Measurements from ENCODE around the gene SLC23A2. TPM values are rescaled to one million over a fixed set of nuclear protein-coding genes. Genes with fewer than 3 reads are reported as not detected.
A peak's percentile ranks its signal among the peaks of the same experiment; 100 is the strongest.

Gene SLC23A2
- total RNA-seq, 2 experiments from 2014 or later: 14.3 to 25.7 TPM

DNA sequence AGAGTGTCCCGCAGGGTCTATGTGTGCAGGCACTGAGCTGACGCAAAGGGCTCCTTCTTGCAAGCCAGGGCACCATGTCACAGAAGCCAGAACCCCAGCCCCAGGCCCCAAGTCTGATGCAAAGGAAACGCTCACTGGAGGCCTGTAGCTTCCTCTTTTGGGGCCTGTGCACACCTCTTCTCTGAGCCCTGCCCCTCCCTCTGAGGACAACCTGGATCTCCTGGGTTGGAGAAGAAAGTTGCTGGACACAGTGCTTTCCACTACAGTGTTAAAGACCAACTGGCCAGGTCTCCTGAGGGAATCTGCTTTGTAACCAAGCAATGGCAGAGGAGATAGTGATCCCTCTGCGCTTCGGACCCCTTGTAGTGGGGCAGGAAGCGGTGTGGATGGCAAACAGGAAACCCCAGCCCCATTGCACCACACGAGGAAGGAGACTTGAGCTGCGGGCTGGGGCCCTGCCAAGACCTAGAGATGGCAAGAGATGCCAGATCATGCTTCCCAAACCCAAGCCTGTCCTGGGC, 189.6 kb downstream of the SLC23A2 start:
- peak overlapping the region; percentile 75 for H3K4me3 ChIP-seq (ENCODE audit: low read depth, low read length, poor library complexity, severe bottlenecking)
- peaks cover 6% of the 10 kb centered on the region; the same call in 1 of the 2 replicates for H4K20me1 ChIP-seq (ENCODE audit: insufficient read depth, low read length)
- no TSS peak for BruUV-seq (replicated peaks)
- H3K4me2 ChIP-seq (ENCODE audit: low read length): peak overlapping the region; percentile 97
- CTCF ChIA-PET (ENCODE audit: unreplicated experiment): interaction anchor here (0.5 to 0.8 kb wide), 2 partner anchors 52 to 211 kb away, joined by 3 to 4 read pairs; no protein-coding TSS in a partner anchor
- no peaks in the 10 kb centered on the region for H3K9me3 ChIP-seq (ENCODE audit: low read length)
- peak overlapping the region; percentile 95 for H3K27ac ChIP-seq (ENCODE audit: low read depth, low read length, poor library complexity, severe bottlenecking)
- intact Hi-C loops (cut with micrococcal nuclease; ENCODE audit: unreplicated experiment): loop anchor here (5.0 kb wide), 3 partner anchors 146 to 306 kb away; partner anchors contain the start of gene PCNA
- peak; percentile 82 for DNase-seq (ENCODE audit: low spot score)
- H3K79me2 ChIP-seq (ENCODE audit: insufficient read depth, low read depth, low read length): peaks cover 58% of the 10 kb centered on the region; the same call in 1 of the 2 replicates
- no peaks in the 10 kb centered on the region for H3K9me2 ChIP-seq (ENCODE audit: insufficient read depth, low read length)
- peaks cover 48% of the 10 kb centered on the region for H3K36me3 ChIP-seq (ENCODE audit: insufficient read depth, low read length)
- POLR2A ChIA-PET: interaction anchor here (0.5 to 1.5 kb wide), 5 partner anchors 10 to 262 kb away, joined by 3 to 5 read pairs (median 3); no protein-coding TSS in a partner anchor
- no peak for TF ChIP-seq EZH2phosphoT487 (IDR thresholded peaks at IDR 0.05; ENCODE audit: borderline replicate concordance, low read depth, low read length)
- TF ChIP-seq, protein P1, sequence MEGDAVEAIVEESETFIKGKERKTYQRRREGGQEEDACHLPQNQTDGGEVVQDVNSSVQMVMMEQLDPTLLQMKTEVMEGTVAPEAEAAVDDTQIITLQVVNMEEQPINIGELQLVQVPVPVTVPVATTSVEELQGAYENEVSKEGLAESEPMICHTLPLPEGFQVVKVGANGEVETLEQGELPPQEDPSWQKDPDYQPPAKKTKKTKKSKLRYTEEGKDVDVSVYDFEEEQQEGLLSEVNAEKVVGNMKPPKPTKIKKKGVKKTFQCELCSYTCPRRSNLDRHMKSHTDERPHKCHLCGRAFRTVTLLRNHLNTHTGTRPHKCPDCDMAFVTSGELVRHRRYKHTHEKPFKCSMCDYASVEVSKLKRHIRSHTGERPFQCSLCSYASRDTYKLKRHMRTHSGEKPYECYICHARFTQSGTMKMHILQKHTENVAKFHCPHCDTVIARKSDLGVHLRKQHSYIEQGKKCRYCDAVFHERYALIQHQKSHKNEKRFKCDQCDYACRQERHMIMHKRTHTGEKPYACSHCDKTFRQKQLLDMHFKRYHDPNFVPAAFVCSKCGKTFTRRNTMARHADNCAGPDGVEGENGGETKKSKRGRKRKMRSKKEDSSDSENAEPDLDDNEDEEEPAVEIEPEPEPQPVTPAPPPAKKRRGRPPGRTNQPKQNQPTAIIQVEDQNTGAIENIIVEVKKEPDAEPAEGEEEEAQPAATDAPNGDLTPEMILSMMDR (conservative IDR thresholded peaks at IDR 0.05; ENCODE audit: low read length): no peak
- H3K4me1 ChIP-seq (ENCODE audit: insufficient read depth, low read length, poor library complexity, severe bottlenecking): peaks cover 76% of the 10 kb centered on the region
- H2AFZ ChIP-seq (ENCODE audit: low read length): peak overlapping the region; percentile 16; the same call in 1 of the 2 replicates

DNA sequence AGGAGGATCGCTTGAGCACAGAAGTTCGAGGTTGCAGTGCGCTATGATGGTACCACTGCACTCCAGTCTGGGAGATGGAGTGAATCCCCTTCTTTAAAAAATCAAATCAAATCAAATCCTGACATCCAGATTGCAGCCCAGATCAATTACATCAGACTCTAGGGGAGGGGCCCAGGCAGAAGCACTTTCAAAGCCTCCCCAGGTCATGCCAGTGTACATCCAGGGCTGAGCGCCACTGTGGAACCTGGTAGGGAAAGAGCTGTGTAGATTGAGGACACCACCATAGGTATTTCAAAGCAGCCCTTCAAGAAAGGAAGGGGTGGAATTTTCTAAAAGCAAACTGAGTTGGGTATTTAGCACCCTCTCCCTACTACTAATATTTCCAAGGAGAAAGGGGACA, 190.1 kb downstream of the SLC23A2 start:
- Histone ChIP-seq H2AFZ (ENCODE audit: low read length) (no peak overlapping the region), H3K9me2 (ENCODE audit: insufficient read depth, low read length) (no peaks in the 10 kb centered on the region), H3K79me2 (ENCODE audit: insufficient read depth, low read depth, low read length) (peaks cover 54% of the 10 kb centered on the region; the same call in 1 of the 2 replicates), H4K20me1 (ENCODE audit: insufficient read depth, low read length) (peaks cover 6% of the 10 kb centered on the region; the same call in 1 of the 2 replicates), H3K27ac (ENCODE audit: low read depth, low read length, poor library complexity, severe bottlenecking) (peak overlapping the region; percentile 95), H3K36me3 (ENCODE audit: insufficient read depth, low read length) (peaks cover 43% of the 10 kb centered on the region), H3K4me3 (ENCODE audit: low read depth, low read length, poor library complexity, severe bottlenecking) (peak overlapping the region; percentile 75), H3K4me2 (ENCODE audit: low read length) (peak overlapping the region; percentile 97), H3K9me3 (ENCODE audit: low read length) (no peaks in the 10 kb centered on the region), H3K4me1 (ENCODE audit: insufficient read depth, low read length, poor library complexity, severe bottlenecking) (peaks cover 76% of the 10 kb centered on the region)
- ChIA-PET POLR2A (interaction anchor here (0.7 to 1.5 kb wide), 4 partner anchors 10 to 262 kb away, joined by 3 to 5 read pairs (median 3); no protein-coding TSS in a partner anchor), CTCF (ENCODE audit: unreplicated experiment) (interaction anchor here (0.5 to 0.8 kb wide), 2 partner anchors 52 to 212 kb away, joined by 3 to 4 read pairs; no protein-coding TSS in a partner anchor)
- TF ChIP-seq, protein P1 (conservative IDR thresholded peaks at IDR 0.05; ENCODE audit: low read length): no peak
- no peak for TF ChIP-seq EZH2phosphoT487 (IDR thresholded peaks at IDR 0.05; ENCODE audit: borderline replicate concordance, low read depth, low read length)
- DNase-seq (ENCODE audit: low spot score): no peak
- intact Hi-C loops (cut with micrococcal nuclease; ENCODE audit: unreplicated experiment): loop anchor here (5.0 kb wide), 3 partner anchors 146 to 306 kb away; partner anchors contain the start of gene PCNA
- BruUV-seq (replicated peaks): no TSS peak
